ENCODE data around the gene RIMBP2. TPM values are rescaled to one million over a fixed set of nuclear protein-coding genes. Genes with fewer than 3 reads are reported as not detected.

Gene RIMBP2
- total and polyA plus RNA-seq, 2 experiments from 2014 or later = 0.31 to 0.37 TPM

- H3F3A ChIP-seq (replicated peaks; ENCODE audit: low read depth) = no peaks in the 10 kb centered on the region
- ATAC-seq (no peak), DNase-seq (ENCODE audit: low spot score) (no peak)
- Mint-ChIP-seq H3K27ac (no peak overlapping the region), H3K36me3 (ENCODE audit: low read depth) (peaks cover 22% of the 10 kb centered on the region), H3K27me3 (ENCODE audit: insufficient read depth, low read depth, poor library complexity) (peaks cover 6% of the 10 kb centered on the region), H3K4me3 (no peak overlapping the region), H3K9me3 (peaks cover 90% of the 10 kb centered on the region), H3K4me1 (no peaks in the 10 kb centered on the region)
- H3K27me3 ChIP-seq (ENCODE audit: insufficient read depth) = no peaks in the 10 kb centered on the region
- no peaks in the 10 kb centered on the region for H3K4me1 ChIP-seq (ENCODE audit: insufficient read depth)
- H3K36me3 ChIP-seq (ENCODE audit: insufficient read depth) = no peaks in the 10 kb centered on the region
- H3K9me2 ChIP-seq (ENCODE audit: insufficient read depth) = no peaks in the 10 kb centered on the region
- TF ChIP-seq JUNB (IDR thresholded peaks at IDR 0.05; ENCODE audit: unreplicated experiment) = no peak
- no peak for TF ChIP-seq NANOG (IDR thresholded peaks at IDR 0.05; ENCODE audit: borderline replicate concordance)
- no peak for TF ChIP-seq CTCF (conservative IDR thresholded peaks at IDR 0.05; ENCODE audit: low read depth in 2 of 2)
- no peak for TF ChIP-seq EZH2 (IDR thresholded peaks at IDR 0.05; ENCODE audit: low read depth, unreplicated experiment)
- no peak for TF ChIP-seq POLR2AphosphoS5 (IDR thresholded peaks at IDR 0.05; ENCODE audit: low read depth)
- no peak for TF ChIP-seq ZNF462 (CRISPR knock-in tag; IDR thresholded peaks at IDR 0.05)
- TF ChIP-seq EZH2phosphoT487 (IDR thresholded peaks at IDR 0.05; ENCODE audit: unreplicated experiment) = no peak
- no peak for TF ChIP-seq ZNF114 (CRISPR knock-in tag; IDR thresholded peaks at IDR 0.05)
- no peak for TF ChIP-seq ZNF331 (CRISPR knock-in tag; IDR thresholded peaks at IDR 0.05; ENCODE audit: low read depth)
- no peak for TF ChIP-seq REST (IDR thresholded peaks at IDR 0.05; ENCODE audit: unreplicated experiment)
- no peak overlapping the region for H2AFZ ChIP-seq
- no peak overlapping the region for H3K27ac ChIP-seq (ENCODE audit: low read depth)
- H3K79me2 ChIP-seq (replicated peaks; ENCODE audit: insufficient read depth) = no peaks in the 10 kb centered on the region
- no peak overlapping the region for H3K4me2 ChIP-seq
- no peak overlapping the region for H3K4me3 ChIP-seq
- no peaks in the 10 kb centered on the region for H4K20me1 ChIP-seq (replicated peaks; ENCODE audit: insufficient read depth)
Measured at GRCh38 chr12:130433834-130434233, 282.3 kb downstream of the RIMBP2 start.
